Amniotic epithelial cell (primary cell): ENCODE data around the gene ITGA2B.
"Not testable (repeated sequence)": the region's sequence is repeated elsewhere in the genome, so short reads cannot be mapped to it uniquely, and the experiment has no call there.

Source experiments
- DNase-seq: peaks from one replicate; pipeline ENCODE4 v3.0.0-alpha.2; 2010; ENCODE audit warnings: low read depth

Gene ITGA2B

DNA sequence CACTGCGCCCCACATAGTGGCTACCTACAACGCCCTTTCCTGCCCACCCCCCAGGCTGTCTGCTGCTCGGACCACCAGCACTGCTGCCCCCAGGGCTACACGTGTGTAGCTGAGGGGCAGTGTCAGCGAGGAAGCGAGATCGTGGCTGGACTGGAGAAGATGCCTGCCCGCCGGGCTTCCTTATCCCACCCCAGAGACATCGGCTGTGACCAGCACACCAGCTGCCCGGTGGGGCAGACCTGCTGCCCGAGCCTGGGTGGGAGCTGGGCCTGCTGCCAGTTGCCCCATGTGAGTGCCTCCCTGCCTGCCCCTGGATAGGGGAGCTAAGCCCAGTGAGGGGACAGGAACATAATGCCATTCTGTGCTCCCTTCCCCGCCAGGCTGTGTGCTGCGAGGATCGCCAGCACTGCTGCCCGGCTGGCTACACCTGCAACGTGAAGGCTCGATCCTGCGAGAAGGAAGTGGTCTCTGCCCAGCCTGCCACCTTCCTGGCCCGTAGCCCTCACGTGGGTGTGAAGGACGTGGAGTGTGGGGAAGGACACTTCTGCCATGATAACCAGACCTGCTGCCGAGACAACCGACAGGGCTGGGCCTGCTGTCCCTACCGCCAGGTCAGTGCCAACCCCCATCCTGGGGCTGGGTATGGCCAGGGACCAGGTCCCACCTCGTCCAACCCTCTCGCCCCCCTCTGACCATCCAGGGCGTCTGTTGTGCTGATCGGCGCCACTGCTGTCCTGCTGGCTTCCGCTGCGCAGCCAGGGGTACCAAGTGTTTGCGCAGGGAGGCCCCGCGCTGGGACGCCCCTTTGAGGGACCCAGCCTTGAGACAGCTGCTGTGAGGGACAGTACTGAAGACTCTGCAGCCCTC, 37.3 kb downstream of the ITGA2B start:
- no peak for DNase-seq

DNA sequence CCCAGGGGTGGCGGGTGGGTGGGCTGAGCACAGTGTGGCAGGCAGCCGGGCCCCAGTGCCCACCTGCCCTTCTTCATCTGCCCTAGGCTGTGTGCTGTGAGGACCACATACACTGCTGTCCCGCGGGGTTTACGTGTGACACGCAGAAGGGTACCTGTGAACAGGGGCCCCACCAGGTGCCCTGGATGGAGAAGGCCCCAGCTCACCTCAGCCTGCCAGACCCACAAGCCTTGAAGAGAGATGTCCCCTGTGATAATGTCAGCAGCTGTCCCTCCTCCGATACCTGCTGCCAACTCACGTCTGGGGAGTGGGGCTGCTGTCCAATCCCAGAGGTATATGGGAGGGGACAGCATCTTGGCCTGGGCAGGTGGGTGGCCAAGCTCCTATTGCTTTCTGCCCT, 38.0 kb downstream of the ITGA2B start:
- no peak for DNase-seq

DNA sequence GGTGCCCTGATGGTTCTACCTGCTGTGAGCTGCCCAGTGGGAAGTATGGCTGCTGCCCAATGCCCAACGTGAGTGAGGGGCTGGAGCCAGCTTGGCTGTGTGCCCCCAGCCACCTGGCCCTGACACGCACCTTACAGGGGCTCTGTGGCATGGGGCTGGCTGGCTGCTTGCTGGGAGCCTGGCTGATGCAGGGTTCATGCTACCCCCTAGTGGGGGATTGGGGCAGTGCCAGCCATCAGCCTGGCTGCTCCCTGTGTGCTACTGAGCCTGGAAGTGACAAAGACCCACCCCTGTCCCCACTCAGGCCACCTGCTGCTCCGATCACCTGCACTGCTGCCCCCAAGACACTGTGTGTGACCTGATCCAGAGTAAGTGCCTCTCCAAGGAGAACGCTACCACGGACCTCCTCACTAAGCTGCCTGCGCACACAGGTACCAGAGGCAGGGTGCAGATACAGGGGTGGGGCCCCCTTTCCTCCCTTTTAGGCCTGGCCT, 38.7 kb downstream of the ITGA2B start:
- peak; percentile 38 for DNase-seq

DNA sequence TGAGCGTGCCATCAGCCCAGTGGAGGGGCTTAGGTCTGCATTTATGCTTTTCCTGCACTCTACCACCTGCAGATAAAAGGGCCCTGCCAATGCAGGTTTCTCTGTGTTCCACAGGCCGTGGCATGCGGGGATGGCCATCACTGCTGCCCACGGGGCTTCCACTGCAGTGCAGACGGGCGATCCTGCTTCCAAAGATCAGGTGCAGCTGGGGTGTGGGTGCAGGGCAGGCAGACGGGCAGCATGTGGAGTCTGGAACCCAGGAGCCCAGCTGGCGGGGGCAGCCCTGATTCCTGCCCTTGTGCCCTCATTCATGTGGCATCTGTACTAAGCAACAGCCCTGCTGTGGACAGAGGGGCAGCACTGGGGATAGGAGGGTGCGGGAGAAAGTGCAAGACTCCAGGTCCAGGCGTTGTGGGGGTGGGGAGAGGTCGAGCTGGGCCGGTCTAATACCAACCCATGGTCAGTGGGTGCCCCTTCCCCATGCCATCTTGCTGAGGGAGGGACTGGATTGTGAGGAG, 39.8 kb downstream of the ITGA2B start:
- DNase-seq, result no peak

GRCh38 chr17:44348988-44349364, 40.5 kb downstream of the ITGA2B start:
- no peak for DNase-seq

DNA sequence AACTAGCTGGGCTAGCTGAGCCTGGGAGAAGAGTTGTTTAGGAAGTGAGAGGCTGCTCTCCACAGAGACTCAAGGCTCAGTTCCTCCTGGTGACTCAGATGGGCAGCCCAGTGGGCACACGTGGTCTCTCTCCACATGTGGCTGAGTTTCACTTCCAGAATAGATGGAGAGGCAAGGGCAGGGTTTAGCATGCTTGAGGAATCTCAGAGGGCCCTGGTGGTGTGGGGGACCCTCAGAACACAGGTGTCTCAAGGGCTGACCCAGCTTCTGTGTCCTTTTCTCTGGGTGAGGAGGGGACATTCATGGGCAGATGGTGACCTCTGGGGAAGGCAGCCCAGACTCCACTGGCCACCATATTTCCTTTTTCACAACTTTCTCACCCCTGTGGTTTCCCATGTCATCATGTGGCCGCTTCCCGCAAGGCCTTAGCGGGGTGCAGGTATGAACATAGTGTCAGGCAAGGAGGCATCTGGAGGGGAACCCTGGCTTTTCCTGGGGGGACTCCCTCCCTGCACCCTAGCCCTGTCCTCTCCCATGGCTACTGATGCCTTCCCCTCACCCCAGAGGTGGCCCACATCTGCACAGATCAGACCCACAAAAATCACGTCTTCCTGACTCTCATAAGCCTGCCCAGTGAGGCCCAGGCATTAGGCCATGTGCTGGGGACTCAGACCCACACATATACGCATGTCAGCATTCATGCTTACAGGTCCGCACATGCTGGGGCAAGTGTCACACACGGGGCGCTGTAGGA, 41.0 kb downstream of the ITGA2B start:
- no peak for DNase-seq

DNA sequence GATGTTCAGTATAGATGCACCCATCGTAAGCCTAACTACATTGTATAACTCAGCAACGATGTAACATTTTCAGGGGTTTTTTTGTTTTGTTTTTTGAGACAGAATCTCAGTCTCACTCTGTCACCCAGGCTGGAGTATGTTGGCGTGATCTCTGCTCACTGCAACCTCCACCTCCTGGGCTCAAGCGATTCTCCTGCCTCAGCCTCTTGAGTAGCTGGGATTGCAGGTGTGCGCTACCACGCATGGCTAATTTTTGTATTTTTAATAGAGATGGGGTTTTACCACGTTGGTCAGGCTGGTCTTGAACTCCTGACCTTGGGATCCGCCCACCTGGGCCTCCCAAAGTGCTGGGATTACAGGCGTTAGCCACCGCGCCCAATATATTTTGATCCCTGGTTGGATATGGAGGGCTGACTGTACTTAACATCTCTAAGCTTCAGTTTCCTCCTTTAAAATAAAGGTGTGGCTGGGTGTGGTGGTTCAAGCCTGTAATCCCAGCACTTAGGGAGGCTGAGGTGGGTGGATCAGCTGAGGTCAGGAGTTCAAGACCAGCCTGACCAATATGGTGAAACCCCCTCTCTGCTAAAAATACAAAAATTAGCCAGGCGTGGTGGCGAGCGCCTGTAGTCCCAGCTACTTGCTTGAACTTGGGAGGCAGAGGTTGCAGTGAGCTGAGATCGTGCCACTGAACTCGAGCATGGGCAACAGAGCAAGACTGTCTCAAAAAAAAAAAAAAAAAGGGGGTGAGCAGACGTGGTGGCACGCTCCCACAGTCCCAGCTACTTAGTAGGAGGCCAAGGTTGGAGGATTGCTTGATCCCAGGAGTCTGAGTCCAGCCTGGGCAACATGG, 42.0 kb downstream of the ITGA2B start:
- DNase-seq, result not testable (repeated sequence)

GRCh38 chr17:44346064-44346844, 43.2 kb downstream of the ITGA2B start:
- no peak for DNase-seq

DNA sequence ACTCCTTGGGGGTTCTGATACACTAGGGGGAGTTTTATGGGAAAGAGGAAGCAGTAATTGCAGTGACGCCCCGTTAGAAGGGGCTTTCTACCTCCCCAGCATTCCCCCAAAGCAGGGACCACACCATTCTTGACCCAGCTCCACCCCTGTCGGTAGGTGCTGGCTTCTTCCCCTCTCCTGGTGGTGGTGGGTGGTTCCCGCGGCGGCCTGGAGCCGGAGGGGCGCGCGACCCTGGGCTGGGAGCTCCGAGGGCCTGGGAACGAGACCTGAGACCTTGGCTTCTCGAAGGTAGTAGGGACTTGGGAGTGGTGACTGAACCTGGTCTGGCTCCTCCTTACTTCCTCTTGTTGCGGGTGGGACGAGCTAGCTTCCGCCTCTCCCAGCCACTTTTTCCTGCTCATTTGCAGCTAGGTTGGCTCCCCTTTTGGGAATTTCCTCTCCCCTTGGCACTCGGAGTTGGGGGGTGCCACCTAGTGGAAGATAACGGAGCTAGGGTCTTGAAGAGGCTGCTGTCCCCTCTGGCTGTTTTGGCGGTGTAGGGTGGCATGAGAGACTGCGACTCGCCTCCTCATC, 43.9 kb downstream of the ITGA2B start:
- DNase-seq, result peak; percentile 38

DNA sequence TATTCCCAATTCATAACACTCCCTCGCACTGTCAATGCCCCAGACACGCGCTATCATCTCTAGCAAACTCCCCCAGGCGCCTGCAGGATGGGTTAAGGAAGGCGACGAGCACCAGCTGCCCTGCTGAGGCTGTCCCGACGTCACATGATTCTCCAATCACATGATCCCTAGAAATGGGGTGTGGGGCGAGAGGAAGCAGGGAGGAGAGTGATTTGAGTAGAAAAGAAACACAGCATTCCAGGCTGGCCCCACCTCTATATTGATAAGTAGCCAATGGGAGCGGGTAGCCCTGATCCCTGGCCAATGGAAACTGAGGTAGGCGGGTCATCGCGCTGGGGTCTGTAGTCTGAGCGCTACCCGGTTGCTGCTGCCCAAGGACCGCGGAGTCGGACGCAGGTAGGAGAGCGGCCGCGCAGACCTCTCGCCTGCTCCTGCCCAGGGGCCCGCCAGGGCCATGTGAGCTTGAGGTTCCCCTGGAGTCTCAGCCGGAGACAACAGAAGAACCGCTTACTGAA, 44.5 kb downstream of the ITGA2B start, which contains the start of gene GRN:
GRN (plus strand) TSS at position 364 of the 515 bp plus-strand sequence. CDS start 3,863 bp downstream, outside the sequence.
- peak; percentile 99 for DNase-seq

DNA sequence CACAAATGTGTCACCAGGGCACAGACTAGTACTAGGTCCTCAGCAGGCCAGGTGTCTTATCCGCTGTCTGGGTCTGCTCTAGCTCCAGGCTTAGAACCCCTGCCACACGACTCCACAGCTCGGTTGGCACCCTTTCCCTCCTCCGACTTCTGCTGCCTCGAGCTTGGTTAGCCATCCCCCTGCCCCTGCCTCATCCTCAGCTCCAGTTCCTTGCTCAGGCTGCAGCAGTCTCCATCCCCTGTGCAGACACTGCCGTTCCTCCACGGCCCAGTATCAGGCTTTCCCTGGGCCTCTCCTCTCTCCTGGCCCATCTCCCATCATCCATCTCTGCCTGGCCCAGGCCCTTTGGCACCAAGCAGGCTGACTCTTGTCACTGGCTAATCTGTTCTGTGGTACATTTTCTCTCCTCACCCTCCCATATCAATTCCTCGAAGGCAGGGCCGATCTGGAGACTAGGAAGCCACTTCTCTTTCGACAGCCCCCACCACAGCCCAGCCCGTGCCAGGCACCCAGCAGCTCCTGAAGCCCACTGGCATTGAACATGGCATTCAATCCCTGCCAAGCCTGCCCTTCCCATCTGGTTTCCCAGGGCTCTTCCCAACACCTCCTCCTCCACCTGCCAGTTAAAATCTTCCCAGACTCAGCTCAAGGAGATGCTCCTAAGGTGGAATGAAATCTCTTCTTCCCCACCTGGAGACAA, 45.8 kb downstream of the ITGA2B start:
- DNase-seq, result no peak

DNA sequence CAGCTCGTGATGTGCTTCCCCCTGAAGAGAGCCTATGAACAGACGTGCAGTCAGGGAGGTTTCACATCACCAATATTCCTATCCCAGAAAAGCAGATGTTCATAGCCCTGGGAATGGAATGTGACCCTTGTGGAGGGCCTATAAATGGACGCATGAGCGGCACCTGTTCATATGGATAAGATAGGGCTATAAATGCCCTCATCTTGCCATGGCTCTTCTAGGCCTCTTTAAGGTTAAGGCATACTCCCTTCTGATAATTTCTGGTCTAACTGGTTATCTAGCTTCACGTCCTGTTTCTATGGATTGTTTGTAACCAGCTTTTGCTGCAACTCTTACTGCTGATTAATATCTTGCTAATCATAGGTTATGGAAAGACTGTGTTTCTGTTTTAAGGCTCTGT, 48.9 kb downstream of the ITGA2B start:
- not testable (repeated sequence) for DNase-seq

- DNase-seq, result peak; percentile 55
Measured at GRCh38 chr17:44338702-44339101, 50.7 kb downstream of the ITGA2B start.

- no peak for DNase-seq
Measured at GRCh38 chr17:44335968-44336367, 53.5 kb downstream of the ITGA2B start.

- DNase-seq, result no peak
Measured at GRCh38 chr17:44335564-44335963, 53.9 kb downstream of the ITGA2B start.

DNA sequence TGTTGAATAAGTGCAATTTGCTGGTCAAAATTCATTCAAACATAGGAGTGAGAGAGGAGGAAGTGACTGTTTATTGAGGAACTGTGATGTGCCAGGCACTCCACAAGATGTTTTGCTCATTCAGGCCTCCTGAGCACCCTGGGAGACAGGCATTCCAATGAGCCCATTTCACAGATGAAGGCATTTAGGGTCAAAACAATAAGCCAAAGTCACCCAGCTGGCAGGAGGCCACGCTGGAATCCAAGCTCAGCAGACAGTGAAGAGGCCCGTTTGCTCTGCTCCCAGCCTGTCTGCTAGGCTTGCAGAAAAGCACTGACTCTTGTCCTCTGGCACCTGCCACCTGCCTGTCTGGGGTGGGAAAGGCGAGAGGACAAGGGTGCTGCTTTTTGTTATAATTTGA, 54.7 kb downstream of the ITGA2B start:
- no peak for DNase-seq

GRCh38 chr17:44334315-44334714, 55.1 kb downstream of the ITGA2B start:
- no peak for DNase-seq

DNA sequence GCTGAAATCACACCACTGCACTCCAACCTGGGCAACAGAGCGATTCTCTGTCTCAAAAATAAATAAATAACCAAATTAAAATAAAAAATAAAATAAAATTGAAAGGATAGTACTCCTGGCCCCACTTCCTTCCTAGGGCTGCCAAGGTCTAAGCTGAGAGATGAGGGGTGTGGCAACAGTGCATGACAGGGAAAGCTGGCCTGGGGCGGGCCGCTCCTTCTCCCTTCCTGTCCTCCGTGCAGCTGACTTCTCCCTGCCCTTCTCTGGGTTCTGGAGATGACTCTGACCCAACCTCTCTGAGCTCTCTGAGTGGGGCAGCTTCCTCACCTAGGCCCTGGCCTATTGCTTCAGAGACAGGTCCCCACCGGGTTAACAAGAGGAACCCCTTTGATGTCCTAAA, 56.1 kb downstream of the ITGA2B start:
- DNase-seq, result no peak

- peak; percentile 56 for DNase-seq
Measured at GRCh38 chr17:44331249-44331760, 58.1 kb downstream of the ITGA2B start.

GRCh38 chr17:44330263-44330662, 59.2 kb downstream of the ITGA2B start:
- not testable (repeated sequence) for DNase-seq
